Kasumi-1 (cell line): ENCODE measurements around the gene RERE.

ENCODE experiments used
- DNase-seq, 2 experiments: peaks; one replicate each; lab custom pipeline; 2025; lab: John Stamatoyannopoulos, UW

Gene RERE

GRCh38 chr1:8689431-8690252 lies 127.8 kb downstream of the RERE start:
- DNase-seq: no peak

- no peak for DNase-seq
Observed at GRCh38 chr1:8687538-8687937, 129.9 kb downstream of the RERE start.

GRCh38 chr1:8687039-8687438 lies 130.4 kb downstream of the RERE start:
- no peak for DNase-seq

- no peak for DNase-seq
Observed at GRCh38 chr1:8685463-8685862, 132.0 kb downstream of the RERE start.

- DNase-seq: no peak
Observed at GRCh38 chr1:8684590-8684989, 132.8 kb downstream of the RERE start.

- no peak for DNase-seq
Observed at GRCh38 chr1:8682573-8682972, 134.9 kb downstream of the RERE start.

GRCh38 chr1:8681911-8682310 lies 135.5 kb downstream of the RERE start:
- no peak for DNase-seq

- no peak for DNase-seq
Observed at GRCh38 chr1:8680664-8681650, 136.5 kb downstream of the RERE start.

GRCh38 chr1:8679929-8680663 lies 137.3 kb downstream of the RERE start:
- DNase-seq: no peak

- DNase-seq: no peak
Observed at GRCh38 chr1:8679395-8679800, 138.0 kb downstream of the RERE start.

- no peak for DNase-seq
Observed at GRCh38 chr1:8678673-8679394, 138.6 kb downstream of the RERE start.

- no peak for DNase-seq
Observed at GRCh38 chr1:8677782-8678181, 139.7 kb downstream of the RERE start.

GRCh38 chr1:8676813-8677212 lies 140.6 kb downstream of the RERE start:
- no peak for DNase-seq

GRCh38 chr1:8676072-8676471 lies 141.4 kb downstream of the RERE start:
- no peak for DNase-seq

- no peak for DNase-seq
Observed at GRCh38 chr1:8674912-8675311, 142.5 kb downstream of the RERE start.

- no peak for DNase-seq
Observed at GRCh38 chr1:8674481-8674880, 143.0 kb downstream of the RERE start.

GRCh38 chr1:8671306-8671917 lies 146.0 kb downstream of the RERE start:
- DNase-seq: peak; percentile 66 to 82

GRCh38 chr1:8670371-8670818 lies 147.0 kb downstream of the RERE start:
- DNase-seq: no peak

GRCh38 chr1:8669606-8670335 lies 147.7 kb downstream of the RERE start:
- no peak for DNase-seq

GRCh38 chr1:8667869-8668594 lies 149.4 kb downstream of the RERE start:
- DNase-seq: no peak
